ENCODE measurements around the gene SLC7A4. TPM values are rescaled to one million over a fixed set of nuclear protein-coding genes. Genes with fewer than 3 reads are reported as not detected.

Gene SLC7A4
- total RNA-seq, 1 donor from 2014 or later: 0.59 TPM

DNA sequence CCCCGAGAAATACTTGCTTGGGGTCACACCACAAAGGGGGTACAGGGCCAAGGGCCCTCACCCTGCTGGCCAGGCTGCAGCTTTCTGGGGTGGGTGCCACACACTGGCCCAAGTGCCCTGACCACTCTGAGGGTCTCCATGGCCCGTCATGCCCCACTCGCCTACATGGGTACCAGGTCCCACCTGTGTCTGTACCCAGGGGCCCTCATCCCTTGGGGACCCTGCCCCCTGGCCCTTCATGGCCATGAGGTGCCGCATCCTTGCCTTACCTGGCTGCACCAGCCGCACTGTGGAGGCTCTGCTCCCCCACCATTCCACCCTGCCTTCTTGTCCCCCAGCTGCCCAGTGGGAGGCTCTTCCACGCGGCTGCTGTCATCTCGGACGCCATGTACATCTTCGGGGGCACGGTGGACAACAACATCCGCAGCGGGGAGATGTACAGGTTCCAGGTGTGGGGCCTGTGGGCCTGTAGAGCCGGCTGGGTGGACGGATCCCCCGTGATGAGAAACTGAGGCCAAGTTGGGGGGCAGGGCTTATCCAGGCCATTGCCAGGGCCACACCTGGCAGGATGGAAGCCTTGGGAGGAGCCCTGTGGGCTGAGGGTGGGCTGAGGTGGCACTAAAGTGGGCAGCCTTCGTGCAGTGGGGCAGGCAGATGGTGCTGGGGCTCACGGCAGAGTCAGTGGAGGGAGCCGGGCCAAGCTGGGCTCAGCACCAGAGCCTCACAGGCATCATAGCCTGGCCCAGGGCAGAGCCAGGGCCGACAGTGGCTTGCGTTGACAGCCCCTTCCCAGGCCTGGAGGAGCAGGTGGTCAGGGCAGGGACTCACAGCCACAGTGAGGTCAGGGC lies 39.7 kb downstream of the SLC7A4 start:
- no peak for DNase-seq
- H3K9me3 Mint-ChIP-seq (ENCODE audit: unreplicated experiment): peaks cover 3% of the 10 kb centered on the region
- TF ChIP-seq CTCF (IDR thresholded peaks at IDR 0.05; ENCODE audit: partially characterized antibody, unreplicated experiment): no peak
- no peak overlapping the region for H3K4me3 Mint-ChIP-seq (ENCODE audit: unreplicated experiment)
- H3K4me1 Mint-ChIP-seq (ENCODE audit: low read depth, unreplicated experiment): no peaks in the 10 kb centered on the region
- peaks cover 5% of the 10 kb centered on the region for H3K27me3 Mint-ChIP-seq (ENCODE audit: unreplicated experiment)
- H3K36me3 Mint-ChIP-seq (ENCODE audit: unreplicated experiment): no peaks in the 10 kb centered on the region
- no peak overlapping the region for H3K27ac Mint-ChIP-seq (ENCODE audit: unreplicated experiment)

- DNase-seq: no peak
- Mint-ChIP-seq H3K36me3 (ENCODE audit: unreplicated experiment) (no peaks in the 10 kb centered on the region), H3K9me3 (ENCODE audit: unreplicated experiment) (peaks cover 3% of the 10 kb centered on the region), H3K4me3 (ENCODE audit: unreplicated experiment) (no peak overlapping the region), H3K27ac (ENCODE audit: unreplicated experiment) (no peak overlapping the region), H3K4me1 (ENCODE audit: low read depth, unreplicated experiment) (no peaks in the 10 kb centered on the region), H3K27me3 (ENCODE audit: unreplicated experiment) (peaks cover 5% of the 10 kb centered on the region)
- TF ChIP-seq CTCF (IDR thresholded peaks at IDR 0.05; ENCODE audit: partially characterized antibody, unreplicated experiment): no peak
Measured at GRCh38 chr22:20992056-20992442, 40.3 kb downstream of the SLC7A4 start.

DNA sequence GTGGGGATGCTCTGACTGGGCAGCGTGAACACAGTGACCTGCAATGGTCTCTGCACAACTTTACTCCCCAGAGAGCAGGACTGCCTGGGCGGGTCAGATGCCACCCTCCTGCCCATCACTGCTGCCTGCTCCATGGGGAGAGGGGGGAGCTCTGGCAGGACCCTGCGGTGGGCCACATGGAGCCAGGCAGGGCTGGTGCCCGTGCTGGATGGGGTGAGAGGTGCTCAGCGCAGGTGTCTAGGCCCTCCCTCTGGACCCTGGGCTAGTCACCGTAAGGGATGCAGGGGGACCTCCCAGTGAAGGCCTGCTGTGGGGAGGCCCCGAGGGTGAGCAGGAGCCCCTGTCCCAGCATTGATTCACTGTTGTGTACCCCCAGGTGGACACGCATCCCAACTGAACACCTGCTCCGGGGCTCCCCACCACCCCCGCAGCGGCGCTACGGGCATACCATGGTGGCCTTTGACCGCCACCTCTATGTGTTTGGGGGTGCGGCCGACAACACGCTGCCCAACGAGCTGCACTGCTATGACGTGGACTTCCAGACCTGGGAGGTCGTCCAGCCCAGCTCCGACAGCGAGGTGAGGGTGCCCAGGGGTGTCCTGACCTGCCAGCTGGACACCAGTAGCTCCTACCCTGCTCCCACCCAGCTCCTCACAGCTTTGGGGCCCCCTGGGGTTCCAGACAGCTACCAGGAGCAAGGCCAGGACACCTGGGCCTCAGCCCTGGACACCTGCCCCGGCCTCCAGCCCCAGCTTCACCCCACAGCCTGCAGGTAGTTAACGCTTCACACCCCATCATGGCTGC lies 40.9 kb downstream of the SLC7A4 start:
- Mint-ChIP-seq H3K4me3 (ENCODE audit: unreplicated experiment) (no peak overlapping the region), H3K27ac (ENCODE audit: unreplicated experiment) (no peak overlapping the region), H3K9me3 (ENCODE audit: unreplicated experiment) (peaks cover 3% of the 10 kb centered on the region), H3K27me3 (ENCODE audit: unreplicated experiment) (peaks cover 5% of the 10 kb centered on the region), H3K36me3 (ENCODE audit: unreplicated experiment) (no peaks in the 10 kb centered on the region), H3K4me1 (ENCODE audit: low read depth, unreplicated experiment) (no peaks in the 10 kb centered on the region)
- TF ChIP-seq CTCF (IDR thresholded peaks at IDR 0.05; ENCODE audit: partially characterized antibody, unreplicated experiment): no peak
- no peak for DNase-seq

DNA sequence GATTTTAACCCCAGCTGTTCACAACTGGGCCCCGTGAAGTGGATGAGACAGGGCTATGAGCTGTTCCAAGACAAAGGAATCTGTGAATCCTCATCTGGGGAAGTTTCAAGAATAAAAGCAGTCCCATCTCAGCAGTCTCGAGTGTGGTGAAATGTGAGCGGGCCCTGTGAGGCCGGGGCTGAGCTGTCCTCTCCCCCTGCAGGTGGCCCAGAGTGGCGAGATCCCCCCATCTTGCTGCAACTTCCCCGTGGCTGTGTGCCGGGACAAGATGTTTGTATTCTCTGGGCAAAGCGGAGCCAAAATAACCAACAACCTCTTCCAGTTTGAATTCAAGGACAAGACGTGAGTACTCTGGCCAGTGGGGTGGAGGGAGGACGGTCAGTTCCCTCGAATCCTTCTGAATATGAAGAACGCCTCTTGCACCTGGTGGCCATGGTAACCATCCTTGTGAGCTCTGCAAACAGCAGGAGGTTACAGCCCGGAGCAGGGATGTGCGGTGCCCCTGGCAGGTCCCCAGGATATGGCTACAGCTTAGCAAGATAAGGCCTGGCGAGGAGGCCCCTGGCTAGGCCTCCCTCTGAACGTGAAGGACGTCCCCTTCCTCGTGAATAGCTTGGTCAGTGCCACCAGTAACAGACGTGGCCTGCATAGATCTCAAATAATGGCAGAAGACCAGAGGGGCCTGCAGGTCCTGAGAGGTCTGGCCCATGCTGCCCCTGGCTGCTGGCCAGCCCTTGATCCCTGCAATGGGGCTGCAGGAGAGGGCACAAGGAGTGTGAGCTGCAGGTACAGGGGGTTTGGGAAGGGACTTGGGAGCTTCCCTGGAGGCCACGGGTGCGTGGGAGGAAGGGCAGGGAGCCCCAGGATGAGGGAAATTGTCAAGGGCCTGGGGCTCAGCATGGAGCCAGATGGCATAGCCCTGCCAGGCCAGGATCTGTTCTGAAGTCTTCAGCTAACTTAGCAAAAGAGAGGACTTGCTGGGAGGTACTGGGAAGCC lies 41.9 kb downstream of the SLC7A4 start:
- Mint-ChIP-seq H3K4me3 (ENCODE audit: unreplicated experiment) (no peak overlapping the region), H3K27me3 (ENCODE audit: unreplicated experiment) (peaks cover 5% of the 10 kb centered on the region)
- DNase-seq: no peak

More for the DNA sequence above, 41.9 kb downstream of the SLC7A4 start:
- Mint-ChIP-seq H3K9me3 (ENCODE audit: unreplicated experiment) (peaks cover 3% of the 10 kb centered on the region), H3K27ac (ENCODE audit: unreplicated experiment) (no peak overlapping the region), H3K36me3 (ENCODE audit: unreplicated experiment) (no peaks in the 10 kb centered on the region), H3K4me1 (ENCODE audit: low read depth, unreplicated experiment) (no peaks in the 10 kb centered on the region)
- TF ChIP-seq CTCF (IDR thresholded peaks at IDR 0.05; ENCODE audit: partially characterized antibody, unreplicated experiment): no peak
